Lower leg skin (tissue), 3 donors: ENCODE measurements around the gene KCNMB2.

Experiments used
- POLR2A ChIP-seq, 2 donors: fragments of 450-650 bp; IDR thresholded peaks; one replicate each; pipeline ENCODE4 v1.6.1; 2016 to 2017; ENCODE audit warnings: antibody characterized with exemption in 2 of 2, mild to moderate bottlenecking in 1 of 2, moderate library complexity in 1 of 2
- TF ChIP-seq, protein P1 (sequence below), 3 donors: fragments of 450-650 bp; IDR thresholded peaks; one replicate each; pipeline ENCODE4 v1.5.1; 2016; ENCODE audit warnings: antibody characterized with exemption in 3 of 3, mild to moderate bottlenecking in 3 of 3, moderate library complexity in 2 of 3

DNA sequence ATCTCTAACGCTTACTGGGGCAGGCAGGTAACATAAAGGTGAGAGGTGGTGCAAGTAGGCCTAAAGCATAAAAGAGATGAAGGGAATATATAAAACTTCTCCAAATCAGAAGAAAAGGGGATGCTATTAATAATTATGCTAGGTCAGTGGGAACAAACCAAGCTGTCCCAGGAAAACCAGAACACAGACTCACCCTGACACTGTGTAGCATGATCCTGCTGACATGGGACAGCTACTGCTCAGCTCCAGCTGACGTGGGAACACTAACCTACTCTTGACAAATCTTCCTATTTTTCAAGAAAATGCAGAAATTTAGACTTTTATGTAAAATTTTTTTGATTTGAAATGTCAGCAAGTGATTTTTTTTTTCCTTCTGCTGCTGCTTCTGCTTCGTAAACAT lies 203.5 kb downstream of the KCNMB2 start:
- TF ChIP-seq POLR2A (IDR thresholded peaks at IDR 0.05) = no peak
- TF ChIP-seq, protein P1, sequence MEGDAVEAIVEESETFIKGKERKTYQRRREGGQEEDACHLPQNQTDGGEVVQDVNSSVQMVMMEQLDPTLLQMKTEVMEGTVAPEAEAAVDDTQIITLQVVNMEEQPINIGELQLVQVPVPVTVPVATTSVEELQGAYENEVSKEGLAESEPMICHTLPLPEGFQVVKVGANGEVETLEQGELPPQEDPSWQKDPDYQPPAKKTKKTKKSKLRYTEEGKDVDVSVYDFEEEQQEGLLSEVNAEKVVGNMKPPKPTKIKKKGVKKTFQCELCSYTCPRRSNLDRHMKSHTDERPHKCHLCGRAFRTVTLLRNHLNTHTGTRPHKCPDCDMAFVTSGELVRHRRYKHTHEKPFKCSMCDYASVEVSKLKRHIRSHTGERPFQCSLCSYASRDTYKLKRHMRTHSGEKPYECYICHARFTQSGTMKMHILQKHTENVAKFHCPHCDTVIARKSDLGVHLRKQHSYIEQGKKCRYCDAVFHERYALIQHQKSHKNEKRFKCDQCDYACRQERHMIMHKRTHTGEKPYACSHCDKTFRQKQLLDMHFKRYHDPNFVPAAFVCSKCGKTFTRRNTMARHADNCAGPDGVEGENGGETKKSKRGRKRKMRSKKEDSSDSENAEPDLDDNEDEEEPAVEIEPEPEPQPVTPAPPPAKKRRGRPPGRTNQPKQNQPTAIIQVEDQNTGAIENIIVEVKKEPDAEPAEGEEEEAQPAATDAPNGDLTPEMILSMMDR (IDR thresholded peaks at IDR 0.05) = no peak
